Prostate gland (tissue), 2 donors: Measurements from ENCODE around the gene DDX52.

Experiments
- POLR2AphosphoS5 ChIP-seq: sonication (generic); formaldehyde crosslinking; IDR thresholded peaks from one replicate; pipeline ENCODE4 v1.6.1; 2017; ENCODE audit warnings: antibody characterized with exemption
- TF ChIP-seq, protein P1 (sequence below), 4 experiments: fragments of 200-600 bp in 2 of 4; fragments of 450-650 bp in 2 of 4; sonication (generic) in 2 of 4; IDR thresholded peaks; 1 replicate in 3 of 4; 2 replicates in 1 of 4; pipeline ENCODE4 v1.5.1; 2016 to 2019; ENCODE audit warnings: antibody characterized with exemption in 4 of 4, mild to moderate bottlenecking in 2 of 4, moderate library complexity in 2 of 4

DNA sequence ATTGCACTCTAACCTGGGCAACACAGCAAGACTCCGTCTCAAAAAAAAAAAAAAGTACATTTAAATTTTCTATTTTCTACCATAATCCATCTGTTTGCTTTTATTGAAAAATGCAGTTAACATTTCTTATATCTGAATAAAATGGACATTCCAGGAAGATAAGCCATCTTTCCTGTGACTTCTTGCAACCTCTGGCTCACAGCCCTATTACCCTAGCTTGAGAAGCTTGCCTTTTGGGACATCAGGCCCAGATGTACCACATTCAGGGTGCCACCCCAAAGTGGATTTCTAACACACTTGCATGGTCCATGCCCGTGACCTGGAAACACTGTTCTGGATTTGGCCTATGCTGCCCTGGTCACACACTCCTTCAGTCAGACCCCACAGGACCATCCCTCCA is 30.1 kb upstream of the DDX52 start:
- TF ChIP-seq, protein P1, sequence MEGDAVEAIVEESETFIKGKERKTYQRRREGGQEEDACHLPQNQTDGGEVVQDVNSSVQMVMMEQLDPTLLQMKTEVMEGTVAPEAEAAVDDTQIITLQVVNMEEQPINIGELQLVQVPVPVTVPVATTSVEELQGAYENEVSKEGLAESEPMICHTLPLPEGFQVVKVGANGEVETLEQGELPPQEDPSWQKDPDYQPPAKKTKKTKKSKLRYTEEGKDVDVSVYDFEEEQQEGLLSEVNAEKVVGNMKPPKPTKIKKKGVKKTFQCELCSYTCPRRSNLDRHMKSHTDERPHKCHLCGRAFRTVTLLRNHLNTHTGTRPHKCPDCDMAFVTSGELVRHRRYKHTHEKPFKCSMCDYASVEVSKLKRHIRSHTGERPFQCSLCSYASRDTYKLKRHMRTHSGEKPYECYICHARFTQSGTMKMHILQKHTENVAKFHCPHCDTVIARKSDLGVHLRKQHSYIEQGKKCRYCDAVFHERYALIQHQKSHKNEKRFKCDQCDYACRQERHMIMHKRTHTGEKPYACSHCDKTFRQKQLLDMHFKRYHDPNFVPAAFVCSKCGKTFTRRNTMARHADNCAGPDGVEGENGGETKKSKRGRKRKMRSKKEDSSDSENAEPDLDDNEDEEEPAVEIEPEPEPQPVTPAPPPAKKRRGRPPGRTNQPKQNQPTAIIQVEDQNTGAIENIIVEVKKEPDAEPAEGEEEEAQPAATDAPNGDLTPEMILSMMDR (IDR thresholded peaks at IDR 0.05), result no peak
- no peak for TF ChIP-seq POLR2AphosphoS5
